Measurements from ENCODE around the gene USP36.
"Not testable (repeated sequence)": the region's sequence is repeated elsewhere in the genome, so short reads cannot be mapped to it uniquely, and the experiment has no call there.

USP36 gene

DNA sequence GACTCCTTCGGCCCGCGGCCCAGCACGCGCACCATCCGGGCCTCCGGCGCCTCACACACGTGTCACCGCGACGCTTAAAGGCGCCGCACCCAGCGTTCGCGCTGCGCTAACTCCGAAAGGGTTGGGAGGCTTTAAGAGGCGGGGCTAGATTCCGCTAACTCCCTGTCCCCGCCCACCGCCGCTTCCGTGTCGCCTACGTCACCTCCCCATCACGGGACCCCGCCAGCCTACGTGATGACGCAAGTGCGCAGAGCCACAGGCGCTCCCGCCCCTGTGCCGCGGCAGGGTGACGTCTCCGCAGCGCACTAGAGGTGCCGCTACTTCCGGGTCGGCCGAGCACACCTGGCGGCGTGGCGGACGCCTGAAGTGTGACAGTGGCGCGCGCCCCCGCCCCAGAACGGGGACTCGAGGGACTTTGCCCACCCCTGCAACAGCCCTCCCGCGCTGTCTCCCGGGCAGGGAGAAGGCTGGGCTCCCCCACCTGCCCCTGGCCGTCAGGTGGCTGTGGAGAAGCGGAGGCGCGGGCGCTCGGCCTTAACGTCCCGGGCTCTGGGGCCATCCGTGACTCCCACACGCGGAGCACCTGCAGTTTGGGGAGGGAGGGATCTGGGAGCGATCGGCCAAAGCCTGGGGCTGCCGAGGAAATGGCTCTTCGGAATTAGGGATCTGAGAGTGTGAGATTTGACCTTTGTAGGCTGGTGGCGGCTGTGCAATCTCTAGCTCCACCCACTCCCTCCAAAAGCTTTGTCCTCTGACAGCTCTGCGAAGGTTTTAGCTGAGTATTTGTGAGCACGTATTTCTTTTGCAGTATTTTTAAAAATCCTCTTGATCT, at the start of gene USP36:
Gene USP36 (minus strand): TSS at position 35 of the 832 bp plus-strand sequence. CDS start 4,451 bp downstream, outside the sequence.
- H3K27ac ChIP-seq (ENCODE audit: low read depth, low read length), result peak within 1 kb of the TSS; percentile 75

GRCh38 chr17:78890096-78890495, 49.5 kb upstream of the USP36 start:
- H3K79me2 ChIP-seq (ENCODE audit: insufficient read depth, low read length); H3F3A ChIP-seq (ENCODE audit: insufficient read depth); H3K4me3 ChIP-seq (ENCODE audit: insufficient read depth, low read length, poor library complexity, severe bottlenecking); H3K27me3 ChIP-seq (ENCODE audit: low read length); H4K20me1 ChIP-seq (ENCODE audit: low read depth, low read length); H3K36me3 ChIP-seq (ENCODE audit: low read length); H3K9me2 ChIP-seq (replicated peaks; ENCODE audit: insufficient read depth, low read length); H3K9me3 ChIP-seq (ENCODE audit: insufficient read depth, low read length); H3K4me2 ChIP-seq (ENCODE audit: low read depth, low read length, poor library complexity, severe bottlenecking); H2AFZ ChIP-seq (ENCODE audit: low read depth, low read length, severe bottlenecking); H3K9ac ChIP-seq (ENCODE audit: low read length); H3K27ac ChIP-seq (ENCODE audit: low read depth, low read length): not testable (repeated sequence)

More for the DNA sequence above, at the start of gene USP36:
- peaks cover 44% of the 10 kb centered on the region for H3K79me2 ChIP-seq (ENCODE audit: insufficient read depth, low read length)
- peaks cover 5% of the 10 kb centered on the region; the same call in 1 of the 2 replicates for H3K36me3 ChIP-seq (ENCODE audit: low read length)
- H3K9me3 ChIP-seq (ENCODE audit: insufficient read depth, low read length), result no peaks in the 10 kb centered on the region
- H3K9me2 ChIP-seq (replicated peaks; ENCODE audit: insufficient read depth, low read length), result no peaks in the 10 kb centered on the region
- peak within 1 kb of the TSS; percentile 97 for H3K9ac ChIP-seq (ENCODE audit: low read length)
- H3F3A ChIP-seq (ENCODE audit: insufficient read depth), result no peaks in the 10 kb centered on the region
- no peaks in the 10 kb centered on the region for H3K27me3 ChIP-seq (ENCODE audit: low read length)
- peak within 1 kb of the TSS; percentile 75 for H3K4me2 ChIP-seq (ENCODE audit: low read depth, low read length, poor library complexity, severe bottlenecking)
- H3K4me3 ChIP-seq (ENCODE audit: insufficient read depth, low read length, poor library complexity, severe bottlenecking), result peak within 1 kb of the TSS; percentile 95
- TF ChIP-seq EZH2phosphoT487 (conservative IDR thresholded peaks at IDR 0.05; ENCODE audit: low read length) (no peak), CTCF (IDR thresholded peaks at IDR 0.05; ENCODE audit: insufficient read depth, low read length, poor library complexity, severe bottlenecking) (no peak)
- no peaks in the 10 kb centered on the region; the same call in 1 of the 2 replicates for H4K20me1 ChIP-seq (ENCODE audit: low read depth, low read length)
- H2AFZ ChIP-seq (ENCODE audit: low read depth, low read length, severe bottlenecking), result peak within 1 kb of the TSS; percentile 72

GRCh38 chr17:78889531-78889930, 48.9 kb upstream of the USP36 start:
- Histone ChIP-seq H3K27me3 (ENCODE audit: low read length) (no peaks in the 10 kb centered on the region), H3F3A (ENCODE audit: insufficient read depth) (no peaks in the 10 kb centered on the region), H3K4me3 (ENCODE audit: insufficient read depth, low read length, poor library complexity, severe bottlenecking) (no peak overlapping the region), H4K20me1 (ENCODE audit: low read depth, low read length) (no peaks in the 10 kb centered on the region), H3K9me2 (replicated peaks; ENCODE audit: insufficient read depth, low read length) (no peaks in the 10 kb centered on the region), H3K36me3 (ENCODE audit: low read length) (no peaks in the 10 kb centered on the region), H3K9me3 (ENCODE audit: insufficient read depth, low read length) (no peaks in the 10 kb centered on the region), H3K9ac (ENCODE audit: low read length) (no peak overlapping the region), H3K79me2 (ENCODE audit: insufficient read depth, low read length) (no peaks in the 10 kb centered on the region), H3K4me2 (ENCODE audit: low read depth, low read length, poor library complexity, severe bottlenecking) (no peak overlapping the region), H3K27ac (ENCODE audit: low read depth, low read length) (no peak overlapping the region), H2AFZ (ENCODE audit: low read depth, low read length, severe bottlenecking) (no peak overlapping the region)
- TF ChIP-seq CTCF (IDR thresholded peaks at IDR 0.05; ENCODE audit: insufficient read depth, low read length, poor library complexity, severe bottlenecking), result no peak
- no peak for TF ChIP-seq EZH2phosphoT487 (conservative IDR thresholded peaks at IDR 0.05; ENCODE audit: low read length)

- Histone ChIP-seq H3K4me3 (ENCODE audit: insufficient read depth, low read length, poor library complexity, severe bottlenecking) (no peak overlapping the region), H3K9ac (ENCODE audit: low read length) (no peak overlapping the region), H3K79me2 (ENCODE audit: insufficient read depth, low read length) (no peaks in the 10 kb centered on the region), H3F3A (ENCODE audit: insufficient read depth) (no peaks in the 10 kb centered on the region), H3K9me3 (ENCODE audit: insufficient read depth, low read length) (no peaks in the 10 kb centered on the region), H3K27me3 (ENCODE audit: low read length) (no peaks in the 10 kb centered on the region), H4K20me1 (ENCODE audit: low read depth, low read length) (no peaks in the 10 kb centered on the region), H3K9me2 (replicated peaks; ENCODE audit: insufficient read depth, low read length) (no peaks in the 10 kb centered on the region), H3K36me3 (ENCODE audit: low read length) (no peaks in the 10 kb centered on the region), H3K4me2 (ENCODE audit: low read depth, low read length, poor library complexity, severe bottlenecking) (no peak overlapping the region), H2AFZ (ENCODE audit: low read depth, low read length, severe bottlenecking) (no peak overlapping the region), H3K27ac (ENCODE audit: low read depth, low read length) (no peak overlapping the region)
- TF ChIP-seq EZH2phosphoT487 (conservative IDR thresholded peaks at IDR 0.05; ENCODE audit: low read length) (no peak), CTCF (IDR thresholded peaks at IDR 0.05; ENCODE audit: insufficient read depth, low read length, poor library complexity, severe bottlenecking) (no peak)
Observed at GRCh38 chr17:78888941-78889518, 48.4 kb upstream of the USP36 start.

All from SU-DHL-6 (cell line).